ENCODE measurements around the gene SDE2. TPM values are rescaled to one million over a fixed set of nuclear protein-coding genes. Genes with fewer than 3 reads are reported as not detected.

SDE2 gene
- total RNA-seq, 4 donors from 2014 or later, result 10.5 to 18.7 (median 14.1) TPM

- intact Hi-C loops (cut with DNase I), result loop anchor here (5.0 to 10.0 kb wide), 2 partner anchors 68 to 115 kb away; partner anchors contain the start of gene H3-3A
- DNase-seq, result no peak
- WGBS, 2 donors, result 38 to 39% methylated on average over 5 of the region's 5 CpGs
- H3K27me3 ChIP-seq, result no peaks in the 10 kb centered on the region
- no peaks in the 10 kb centered on the region for H3K9me3 ChIP-seq
- H3K36me3 ChIP-seq, result peaks cover 6 to 39% (median 19%) of the 10 kb centered on the region in 3 donors
- H3K27ac ChIP-seq, result peak overlapping the region in 2 of 4 donors; percentile 3 to 97
- peaks cover 18 to 61% (median 21%) of the 10 kb centered on the region in 3 donors for H3K4me1 ChIP-seq
- peak overlapping the region in 1 of 4 donors; percentile 89 for H3K4me3 ChIP-seq
- TF ChIP-seq CTCF (IDR thresholded peaks at IDR 0.05), result peak in 1 of 6 experiments; percentile 1
- no peak for TF ChIP-seq POLR2A (IDR thresholded peaks at IDR 0.05)
Observed at GRCh38 chr1:225996946-225997545, 2.1 kb downstream of the SDE2 start.

GRCh38 chr1:225995919-225996864 lies 3.0 kb downstream of the SDE2 start:
- peak overlapping the region in 1 of 4 donors; percentile 3 for H3K27ac ChIP-seq
- no peaks in the 10 kb centered on the region for H3K27me3 ChIP-seq
- intact Hi-C loops (cut with DNase I), result loop anchor here (5.0 to 10.0 kb wide), 2 partner anchors 69 to 116 kb away; partner anchors contain the start of gene H3-3A
- H3K4me1 ChIP-seq, result peaks cover 18 to 52% (median 21%) of the 10 kb centered on the region in 3 donors
- peaks cover 10 to 48% (median 28%) of the 10 kb centered on the region in 3 donors for H3K36me3 ChIP-seq
- 46 to 61% methylated on average over 4 of the region's 4 CpGs for WGBS, 2 donors
- TF ChIP-seq CTCF (IDR thresholded peaks at IDR 0.05), result no peak
- no peak for TF ChIP-seq POLR2A (IDR thresholded peaks at IDR 0.05)
- no peak for DNase-seq
- H3K9me3 ChIP-seq, result no peaks in the 10 kb centered on the region
- H3K4me3 ChIP-seq, result no peak overlapping the region

GRCh38 chr1:225990705-225991464 lies 8.3 kb downstream of the SDE2 start:
- H3K4me1 ChIP-seq, result peaks cover 0 to 15% (median 0%) of the 10 kb centered on the region in 3 donors
- no peaks in the 10 kb centered on the region for H3K9me3 ChIP-seq
- H3K36me3 ChIP-seq, result peaks cover 16 to 96% (median 33%) of the 10 kb centered on the region in 3 donors
- no peak for TF ChIP-seq POLR2A (IDR thresholded peaks at IDR 0.05)
- no peak for TF ChIP-seq CTCF (IDR thresholded peaks at IDR 0.05)
- H3K27ac ChIP-seq, result no peak overlapping the region
- no peak for DNase-seq
- no peak overlapping the region for H3K4me3 ChIP-seq
- 76 to 81% methylated on average over 5 of the region's 5 CpGs for WGBS, 2 donors
- no peaks in the 10 kb centered on the region for H3K27me3 ChIP-seq
- intact Hi-C loops (cut with DNase I), result loop anchor here (10.0 kb wide), 1 partner anchor 74 kb away; the partner anchor contains the start of gene H3-3A

GRCh38 chr1:225987491-225988316 lies 11.4 kb downstream of the SDE2 start:
- H3K4me3 ChIP-seq, result no peak overlapping the region
- H3K36me3 ChIP-seq, result peaks cover 16 to 100% (median 37%) of the 10 kb centered on the region in 3 donors
- no peak for TF ChIP-seq POLR2A (IDR thresholded peaks at IDR 0.05)
- TF ChIP-seq CTCF (IDR thresholded peaks at IDR 0.05), result peak; percentile 38 to 74 (median 65)
- no peak overlapping the region for H3K27ac ChIP-seq
- H3K27me3 ChIP-seq, result no peaks in the 10 kb centered on the region
- DNase-seq, result no peak
- no peaks in the 10 kb centered on the region for H3K9me3 ChIP-seq
- peaks cover 0 to 8% (median 0%) of the 10 kb centered on the region in 3 donors for H3K4me1 ChIP-seq
- intact Hi-C loops (cut with DNase I), result no loop called here
- whole genome bisulfite sequencing, 2 donors, result 68 to 75% methylated on average over 7 of the region's 7 CpGs

Measured in esophagus squamous epithelium (tissue), 5 donors.